ENCODE data around the gene SERTAD3.
A peak's percentile ranks its signal among the peaks of the same experiment; 100 is the strongest.
"Not testable (repeated sequence)": the region's sequence is repeated elsewhere in the genome, so short reads cannot be mapped to it uniquely, and the experiment has no call there.

Gene SERTAD3

DNA sequence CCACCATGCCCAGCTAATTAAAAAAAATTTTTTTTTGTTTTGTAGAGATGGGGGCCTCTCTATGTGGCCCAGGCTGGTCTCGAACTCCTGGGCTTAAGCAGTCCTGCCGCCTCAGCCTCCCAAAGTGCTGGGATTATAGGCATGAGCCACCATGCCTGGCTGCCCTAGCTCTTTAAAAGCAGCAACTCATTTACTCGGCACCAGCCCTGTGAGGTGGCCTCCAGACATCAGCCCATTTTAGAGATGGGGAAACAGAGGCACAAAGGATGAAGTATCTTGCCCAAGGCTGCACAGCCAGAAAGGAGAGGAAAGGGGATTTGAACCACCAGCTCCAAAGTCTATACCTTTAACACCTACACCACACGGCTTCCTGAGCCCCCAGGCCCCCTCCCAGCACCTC, 31.3 kb downstream of the SERTAD3 start:
- H3K36me3 ChIP-seq = no peaks in the 10 kb centered on the region
- DNase-seq = no peak
- no peak overlapping the region for H3K4me3 ChIP-seq (ENCODE audit: low read depth, low read length)
- no peaks in the 10 kb centered on the region for H3K9me3 ChIP-seq (ENCODE audit: severe bottlenecking)
- H3K27me3 ChIP-seq (ENCODE audit: insufficient read depth, low read depth, severe bottlenecking) = no peaks in the 10 kb centered on the region
- TF ChIP-seq, protein P1, sequence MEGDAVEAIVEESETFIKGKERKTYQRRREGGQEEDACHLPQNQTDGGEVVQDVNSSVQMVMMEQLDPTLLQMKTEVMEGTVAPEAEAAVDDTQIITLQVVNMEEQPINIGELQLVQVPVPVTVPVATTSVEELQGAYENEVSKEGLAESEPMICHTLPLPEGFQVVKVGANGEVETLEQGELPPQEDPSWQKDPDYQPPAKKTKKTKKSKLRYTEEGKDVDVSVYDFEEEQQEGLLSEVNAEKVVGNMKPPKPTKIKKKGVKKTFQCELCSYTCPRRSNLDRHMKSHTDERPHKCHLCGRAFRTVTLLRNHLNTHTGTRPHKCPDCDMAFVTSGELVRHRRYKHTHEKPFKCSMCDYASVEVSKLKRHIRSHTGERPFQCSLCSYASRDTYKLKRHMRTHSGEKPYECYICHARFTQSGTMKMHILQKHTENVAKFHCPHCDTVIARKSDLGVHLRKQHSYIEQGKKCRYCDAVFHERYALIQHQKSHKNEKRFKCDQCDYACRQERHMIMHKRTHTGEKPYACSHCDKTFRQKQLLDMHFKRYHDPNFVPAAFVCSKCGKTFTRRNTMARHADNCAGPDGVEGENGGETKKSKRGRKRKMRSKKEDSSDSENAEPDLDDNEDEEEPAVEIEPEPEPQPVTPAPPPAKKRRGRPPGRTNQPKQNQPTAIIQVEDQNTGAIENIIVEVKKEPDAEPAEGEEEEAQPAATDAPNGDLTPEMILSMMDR (IDR thresholded peaks at IDR 0.05; ENCODE audit: low read depth, low read length) = no peak
- H3K27ac ChIP-seq = no peak overlapping the region

- TF ChIP-seq, protein P1 (IDR thresholded peaks at IDR 0.05; ENCODE audit: low read depth, low read length) = no peak
- H3K27ac ChIP-seq = no peak overlapping the region
- no peaks in the 10 kb centered on the region for H3K9me3 ChIP-seq (ENCODE audit: severe bottlenecking)
- H3K4me3 ChIP-seq (ENCODE audit: low read depth, low read length) = no peak overlapping the region
- DNase-seq = no peak
- H3K27me3 ChIP-seq (ENCODE audit: insufficient read depth, low read depth, severe bottlenecking) = no peaks in the 10 kb centered on the region
- H3K36me3 ChIP-seq = no peaks in the 10 kb centered on the region
These were observed 32.1 kb downstream of the SERTAD3 start for GRCh38 chr19:40411958-40412499.

GRCh38 chr19:40411125-40411842, 32.9 kb downstream of the SERTAD3 start:
- peak; percentile 28 for DNase-seq
- H3K9me3 ChIP-seq (ENCODE audit: severe bottlenecking) = no peaks in the 10 kb centered on the region
- TF ChIP-seq, protein P1 (IDR thresholded peaks at IDR 0.05; ENCODE audit: low read depth, low read length) = no peak
- H3K27me3 ChIP-seq (ENCODE audit: insufficient read depth, low read depth, severe bottlenecking) = no peaks in the 10 kb centered on the region
- no peak overlapping the region for H3K4me3 ChIP-seq (ENCODE audit: low read depth, low read length)
- no peaks in the 10 kb centered on the region for H3K36me3 ChIP-seq
- H3K27ac ChIP-seq = no peak overlapping the region

DNA sequence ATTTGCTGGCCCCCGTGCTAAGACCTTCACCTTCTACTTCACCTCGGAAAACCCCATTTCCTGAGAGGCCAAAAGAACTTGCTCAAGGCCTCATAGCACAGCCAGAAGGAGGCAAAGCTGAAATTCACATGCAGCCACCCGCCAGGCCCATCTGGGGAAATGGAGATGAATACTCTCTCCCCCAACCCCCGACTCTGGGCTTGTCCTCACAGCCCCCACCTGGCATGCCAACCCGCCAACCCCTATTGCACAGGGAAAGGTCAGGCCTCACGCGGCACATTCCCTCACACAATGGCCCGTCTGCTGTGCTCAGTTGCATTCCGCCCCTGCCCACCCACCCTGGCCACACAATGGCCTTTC, 34.1 kb downstream of the SERTAD3 start:
- no peaks in the 10 kb centered on the region for H3K9me3 ChIP-seq (ENCODE audit: severe bottlenecking)
- no peak overlapping the region for H3K27ac ChIP-seq
- no peak for DNase-seq
- H3K27me3 ChIP-seq (ENCODE audit: insufficient read depth, low read depth, severe bottlenecking) = no peaks in the 10 kb centered on the region
- no peak overlapping the region for H3K4me3 ChIP-seq (ENCODE audit: low read depth, low read length)
- TF ChIP-seq, protein P1 (IDR thresholded peaks at IDR 0.05; ENCODE audit: low read depth, low read length) = no peak
- no peaks in the 10 kb centered on the region for H3K36me3 ChIP-seq

DNA sequence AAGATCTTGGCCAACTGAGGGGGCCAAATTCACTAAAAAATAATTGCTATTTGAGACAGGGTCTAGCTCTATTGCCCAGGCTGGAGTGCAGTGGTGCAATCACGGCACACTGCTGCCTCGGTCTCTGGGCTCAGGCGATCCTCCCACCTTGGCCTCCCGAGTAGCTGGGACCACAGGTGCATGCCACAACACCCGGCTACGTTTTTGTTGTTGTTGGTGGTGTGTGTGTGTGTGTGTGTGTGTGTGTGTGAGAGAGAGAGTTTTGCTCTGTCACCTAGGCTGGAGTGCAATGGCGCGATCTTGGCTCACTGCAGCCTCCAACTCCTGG, 35.6 kb downstream of the SERTAD3 start:
- DNase-seq; H3K27me3 ChIP-seq (ENCODE audit: insufficient read depth, low read depth, severe bottlenecking); H3K36me3 ChIP-seq; H3K9me3 ChIP-seq (ENCODE audit: severe bottlenecking); H3K4me3 ChIP-seq (ENCODE audit: low read depth, low read length); H3K27ac ChIP-seq: not testable (repeated sequence)

DNA sequence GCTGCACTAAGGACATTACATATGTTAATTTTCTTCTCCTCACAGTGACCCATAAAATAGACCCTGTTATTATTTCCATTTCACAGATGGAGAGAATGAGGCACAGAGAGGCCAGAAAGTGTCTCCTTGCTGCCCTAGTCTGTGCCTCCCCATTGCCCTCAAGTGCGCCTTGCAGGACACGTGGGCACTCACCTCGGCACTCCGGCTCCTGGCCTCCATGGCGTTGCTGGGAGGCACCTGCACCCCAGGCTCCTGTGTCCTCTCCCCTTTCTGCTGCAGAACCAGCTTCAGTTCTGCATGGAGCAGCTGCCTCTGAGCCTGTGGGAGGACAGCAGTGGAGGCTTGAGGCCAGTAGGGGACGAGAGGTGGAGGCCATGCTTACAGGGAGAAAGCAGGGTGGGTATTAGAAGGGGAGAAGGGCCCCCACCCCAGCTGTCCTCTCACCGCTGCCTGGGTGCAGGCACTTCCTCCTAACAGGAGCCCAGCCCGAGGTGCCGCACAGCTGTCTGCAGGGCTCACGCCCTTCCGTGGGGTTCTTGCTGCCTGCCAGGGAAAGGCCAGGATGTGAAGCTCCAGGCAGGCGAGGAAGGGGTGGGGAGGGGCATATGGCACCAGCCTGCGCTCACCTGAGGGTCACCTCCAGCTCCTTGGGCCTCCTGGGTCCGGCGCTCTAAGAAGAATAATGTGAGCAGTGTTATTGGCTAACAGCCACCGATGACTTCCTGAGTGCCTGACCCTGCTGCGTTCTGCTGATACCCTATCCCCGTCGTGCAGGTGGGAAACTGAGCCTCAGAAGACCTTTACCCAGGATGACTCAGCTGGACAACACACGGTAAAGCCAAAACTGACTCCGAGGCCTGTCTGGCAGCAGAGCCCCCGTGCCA, 36.2 kb downstream of the SERTAD3 start:
- TF ChIP-seq, protein P1 (IDR thresholded peaks at IDR 0.05; ENCODE audit: low read depth, low read length) = no peak
- no peak for DNase-seq
- Histone ChIP-seq H3K4me3 (ENCODE audit: low read depth, low read length) (no peak overlapping the region), H3K9me3 (ENCODE audit: severe bottlenecking) (no peaks in the 10 kb centered on the region), H3K27me3 (ENCODE audit: insufficient read depth, low read depth, severe bottlenecking) (no peaks in the 10 kb centered on the region), H3K36me3 (no peaks in the 10 kb centered on the region), H3K27ac (no peak overlapping the region)

Measured in WERI-Rb-1 (cell line).